Measurements from ENCODE around the gene ADCY2.

GRCh38 chr5:7705261-7705660 is 309.3 kb downstream of the ADCY2 start:
- TF ChIP-seq CTCF (IDR thresholded peaks at IDR 0.05): no peak
- no peak for TF ChIP-seq POLR2A (IDR thresholded peaks at IDR 0.05)
